Activated effector memory CD4-positive, alpha-beta T cell treated with anti-CD3 and anti-CD28 coated beads, Interleukin-2, amount 50 U/mL, for 16 hours (primary cell): ENCODE measurements around the gene PCDHB10.
"Not testable (repeated sequence)": the region's sequence is repeated elsewhere in the genome, so short reads cannot be mapped to it uniquely, and the experiment has no call there.

Source experiments
- DNase-seq: peaks from one replicate; pipeline ENCODE4 v3.0.0-alpha.2; 2020

Gene PCDHB10

DNA sequence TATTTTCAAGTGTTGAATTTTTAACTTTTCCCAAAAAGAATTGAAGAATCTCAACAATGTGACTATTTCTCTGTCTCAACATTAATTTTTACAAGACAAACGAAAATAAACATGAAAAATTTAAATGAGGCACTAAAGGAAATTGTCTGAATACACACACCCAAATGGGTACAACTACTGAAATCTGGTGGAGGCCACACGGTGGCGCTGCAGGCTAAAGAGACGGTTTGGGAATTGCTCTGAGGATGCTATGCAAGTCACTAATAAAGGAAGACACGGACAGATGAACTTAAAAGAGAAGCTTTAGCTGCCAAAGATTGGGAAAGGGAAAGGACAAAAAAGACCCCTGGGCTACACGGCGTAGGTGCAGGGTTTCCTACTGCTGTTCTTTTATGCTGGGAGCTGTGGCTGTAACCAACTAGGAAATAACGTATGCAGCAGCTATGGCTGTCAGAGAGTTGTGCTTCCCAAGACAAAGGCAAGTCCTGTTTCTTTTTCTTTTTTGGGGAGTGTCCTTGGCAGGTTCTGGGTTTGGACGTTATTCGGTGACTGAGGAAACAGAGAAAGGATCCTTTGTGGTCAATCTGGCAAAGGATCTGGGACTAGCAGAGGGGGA lies at the start of gene PCDHB10:
TSS of gene PCDHB10 (plus strand) at position 244 of the 616 bp plus-strand sequence. CDS start at position 444, 200 bp downstream.
- peak; percentile 72 for DNase-seq

DNA sequence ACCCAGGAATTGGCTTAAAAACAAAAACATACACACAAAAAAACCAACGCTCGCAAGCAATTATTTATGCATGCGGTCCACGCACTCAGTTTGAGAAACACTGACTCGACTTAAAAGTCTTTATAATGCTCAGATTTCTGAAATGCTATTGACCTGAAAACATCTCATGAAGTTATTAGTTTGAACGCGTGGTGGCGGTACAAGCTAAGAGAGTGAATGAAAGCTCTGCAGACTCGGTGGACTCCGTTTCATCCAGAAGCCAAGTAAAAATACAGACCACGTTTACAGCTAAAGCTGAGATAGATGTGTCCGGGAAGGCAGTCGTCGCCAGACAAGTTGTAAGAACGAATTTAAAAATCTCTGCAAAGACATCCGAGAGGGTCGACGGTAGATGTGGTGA lies 42.3 kb upstream of the PCDHB10 start, which contains the start of gene PCDHB6:
TSS of gene PCDHB6 (plus strand) at position 246 of the 400 bp plus-strand sequence. CDS start 201 bp downstream, outside the sequence.
- DNase-seq, result no peak

DNA sequence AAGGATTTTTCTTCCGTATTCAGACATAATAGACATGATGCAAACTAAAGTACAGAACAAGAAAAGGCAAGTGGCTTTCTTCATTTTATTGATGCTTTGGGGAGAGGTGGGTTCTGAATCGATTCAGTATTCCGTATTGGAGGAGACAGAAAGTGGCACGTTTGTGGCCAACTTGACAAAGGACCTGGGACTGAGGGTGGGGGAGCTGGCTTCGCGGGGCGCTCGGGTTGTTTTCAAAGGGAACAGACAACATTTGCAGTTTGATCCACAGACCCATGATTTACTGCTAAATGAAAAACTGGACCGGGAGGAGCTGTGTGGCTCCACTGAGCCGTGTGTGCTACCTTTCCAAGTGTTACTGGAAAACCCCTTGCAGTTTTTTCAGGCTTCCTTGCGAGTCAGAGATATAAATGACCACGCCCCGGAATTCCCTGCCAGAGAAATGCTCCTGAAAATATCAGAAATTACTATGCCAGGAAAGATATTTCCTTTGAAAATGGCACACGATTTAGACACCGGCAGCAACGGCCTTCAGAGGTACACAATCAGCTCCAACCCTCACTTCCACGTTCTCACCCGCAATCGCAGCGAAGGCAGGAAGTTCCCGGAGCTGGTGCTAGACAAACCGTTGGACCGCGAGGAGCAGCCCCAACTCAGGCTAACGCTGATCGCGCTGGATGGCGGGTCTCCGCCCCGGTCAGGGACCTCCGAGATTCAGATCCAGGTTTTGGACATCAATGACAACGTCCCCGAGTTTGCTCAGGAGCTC lies 41.7 kb upstream of the PCDHB10 start:
- no peak for DNase-seq

- DNase-seq, result no peak
Measured at GRCh38 chr5:141150993-141151325, 41.2 kb upstream of the PCDHB10 start.

- DNase-seq, result not testable (repeated sequence)
Measured at GRCh38 chr5:141151632-141152031, 40.5 kb upstream of the PCDHB10 start.

DNA sequence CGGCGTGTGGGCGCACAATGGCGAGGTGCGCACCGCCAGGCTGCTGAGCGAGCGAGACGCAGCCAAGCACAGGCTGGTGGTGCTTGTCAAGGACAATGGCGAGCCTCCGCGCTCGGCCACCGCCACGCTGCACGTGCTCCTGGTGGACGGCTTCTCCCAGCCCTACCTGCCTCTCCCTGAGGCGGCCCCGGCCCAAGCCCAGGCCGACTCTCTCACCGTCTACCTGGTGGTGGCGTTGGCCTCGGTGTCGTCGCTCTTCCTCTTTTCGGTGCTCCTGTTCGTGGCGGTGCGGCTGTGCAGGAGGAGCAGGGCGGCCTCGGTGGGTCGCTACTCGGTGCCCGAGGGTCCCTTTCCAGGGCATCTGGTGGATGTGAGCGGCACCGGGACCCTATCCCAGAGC lies 40.1 kb upstream of the PCDHB10 start:
- not testable (repeated sequence) for DNase-seq

DNA sequence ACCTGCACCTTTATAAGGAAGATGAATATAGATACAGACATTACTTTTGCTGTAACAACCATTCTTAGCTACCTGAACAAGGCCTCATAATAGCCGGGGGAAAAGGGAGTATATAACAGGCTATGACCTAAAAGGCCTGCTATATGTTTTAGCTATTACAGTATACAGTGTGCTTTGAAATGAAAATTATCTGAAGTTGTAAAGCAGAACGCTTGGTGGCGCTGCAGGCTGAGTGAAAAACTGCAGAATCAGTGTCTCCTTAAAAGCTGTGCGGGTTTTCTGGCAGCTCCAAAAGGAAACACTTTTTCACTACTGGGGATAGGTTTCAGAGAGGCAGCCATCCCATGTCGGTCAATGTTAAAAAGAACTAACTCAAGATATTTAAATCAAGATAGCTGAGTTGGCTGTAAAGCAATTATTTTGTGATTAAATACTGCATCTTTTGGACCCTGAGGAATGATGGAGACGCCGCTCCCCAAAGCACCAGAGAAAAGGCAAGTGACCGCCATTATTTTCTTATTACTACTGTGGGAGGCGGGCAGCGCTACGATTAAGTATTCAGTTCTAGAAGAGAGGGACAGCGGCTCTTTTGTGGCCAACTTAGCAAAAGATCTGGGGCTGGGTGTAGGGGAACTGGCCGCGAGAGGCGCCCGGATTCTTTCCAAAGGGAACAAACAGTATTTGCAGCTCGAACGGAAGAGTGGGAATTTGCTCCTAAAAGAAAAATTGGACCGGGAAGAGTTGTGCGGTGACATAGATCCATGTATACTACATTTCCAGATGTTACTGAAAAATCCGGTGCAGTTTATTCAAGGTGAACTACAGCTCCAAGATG lies 36.4 kb upstream of the PCDHB10 start:
- no peak for DNase-seq

DNA sequence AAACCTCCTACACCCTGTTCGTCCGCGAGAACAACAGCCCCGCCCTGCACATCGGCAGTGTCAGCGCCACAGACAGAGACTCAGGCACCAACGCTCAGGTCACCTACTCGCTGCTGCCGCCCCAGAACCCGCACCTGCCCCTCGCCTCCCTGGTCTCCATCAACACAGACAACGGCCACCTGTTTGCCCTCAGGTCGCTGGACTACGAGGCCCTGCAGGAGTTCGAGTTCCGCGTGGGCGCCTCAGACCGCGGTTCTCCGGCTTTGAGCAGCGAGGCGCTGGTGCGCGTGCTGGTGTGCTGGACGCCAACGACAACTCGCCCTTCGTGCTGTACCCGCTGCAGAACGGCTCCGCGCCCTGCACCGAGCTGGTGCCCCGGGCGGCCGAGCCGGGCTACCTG lies 34.8 kb upstream of the PCDHB10 start:
- not testable (repeated sequence) for DNase-seq

DNA sequence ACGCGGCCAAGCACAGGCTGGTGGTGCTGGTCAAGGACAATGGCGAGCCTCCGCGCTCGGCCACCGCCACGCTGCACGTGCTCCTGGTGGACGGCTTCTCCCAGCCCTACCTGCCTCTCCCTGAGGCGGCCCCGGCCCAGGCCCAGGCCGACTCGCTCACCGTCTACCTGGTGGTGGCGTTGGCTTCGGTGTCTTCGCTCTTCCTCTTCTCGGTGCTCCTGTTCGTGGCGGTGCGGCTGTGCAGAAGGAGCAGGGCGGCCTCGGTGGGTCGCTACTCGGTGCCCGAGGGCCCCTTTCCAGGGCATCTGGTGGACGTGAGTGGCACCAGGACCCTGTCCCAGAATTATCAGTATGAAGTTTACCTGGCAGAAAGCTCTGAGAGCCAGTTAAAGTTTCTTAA lies 34.3 kb upstream of the PCDHB10 start:
- DNase-seq, result not testable (repeated sequence)

GRCh38 chr5:141172381-141173204 lies 19.6 kb upstream of the PCDHB10 start, which contains the start of gene PCDHB7:
Gene PCDHB7, plus strand, starts transcription at chr5:141172644. Its CDS starts 192 bp downstream, at chr5:141172836.
- no peak for DNase-seq

DNA sequence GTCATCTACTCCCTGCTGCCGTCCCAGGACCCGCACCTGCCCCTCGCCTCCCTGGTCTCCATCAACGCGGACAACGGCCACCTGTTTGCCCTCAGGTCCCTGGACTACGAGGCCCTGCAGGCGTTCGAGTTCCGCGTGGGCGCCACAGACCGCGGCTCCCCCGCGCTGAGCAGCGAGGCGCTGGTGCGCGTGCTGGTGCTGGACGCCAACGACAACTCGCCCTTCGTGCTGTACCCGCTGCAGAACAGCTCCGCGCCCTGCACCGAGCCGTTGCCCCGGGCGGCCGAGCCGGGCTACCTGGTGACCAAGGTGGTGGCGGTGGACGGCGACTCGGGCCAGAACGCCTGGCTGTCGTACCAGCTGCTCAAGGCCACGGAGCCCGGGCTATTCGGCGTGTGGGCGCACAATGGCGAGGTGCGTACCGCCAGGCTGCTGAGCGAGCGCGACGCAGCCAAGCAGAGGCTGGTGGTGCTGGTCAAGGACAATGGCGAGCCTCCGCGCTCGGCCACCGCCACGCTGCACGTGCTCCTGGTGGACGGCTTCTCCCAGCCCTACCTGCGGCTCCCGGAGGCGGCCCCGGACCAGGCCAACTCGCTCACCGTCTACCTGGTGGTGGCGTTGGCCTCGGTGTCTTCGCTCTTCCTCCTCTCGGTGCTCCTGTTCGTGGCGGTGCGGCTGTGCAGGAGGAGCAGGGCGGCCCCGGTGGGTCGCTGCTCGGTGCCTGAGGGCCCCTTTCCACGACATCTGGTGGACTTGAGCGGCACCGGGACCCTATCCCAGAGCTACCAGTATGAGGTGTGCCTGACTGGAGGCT lies 17.7 kb upstream of the PCDHB10 start:
- DNase-seq, result not testable (repeated sequence)

- no peak for DNase-seq
Measured at GRCh38 chr5:141175933-141176332, 16.2 kb upstream of the PCDHB10 start.

- not testable (repeated sequence) for DNase-seq
Measured at GRCh38 chr5:141177577-141178191, 14.5 kb upstream of the PCDHB10 start, which contains the start of gene PCDHB8. Gene PCDHB8, plus strand, starts transcription at chr5:141177790. Its CDS starts 245 bp downstream, at chr5:141178035.

GRCh38 chr5:141179371-141179770 lies 12.8 kb upstream of the PCDHB10 start:
- DNase-seq, result not testable (repeated sequence)

DNA sequence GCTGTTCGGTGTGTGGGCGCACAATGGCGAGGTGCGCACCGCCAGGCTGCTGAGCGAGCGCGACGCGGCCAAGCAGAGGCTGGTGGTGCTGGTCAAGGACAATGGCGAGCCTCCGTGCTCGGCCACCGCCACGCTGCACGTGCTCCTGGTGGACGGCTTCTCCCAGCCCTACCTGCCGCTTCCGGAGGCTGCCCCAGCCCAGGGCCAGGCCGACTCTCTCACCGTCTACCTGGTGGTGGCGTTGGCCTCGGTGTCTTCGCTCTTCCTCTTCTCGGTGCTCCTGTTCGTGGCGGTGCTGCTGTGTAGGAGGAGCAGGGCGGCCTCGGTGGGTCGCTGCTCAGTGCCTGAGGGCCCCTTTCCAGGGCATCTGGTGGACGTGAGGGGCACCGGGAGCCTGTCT lies 12.3 kb upstream of the PCDHB10 start:
- not testable (repeated sequence) for DNase-seq

DNA sequence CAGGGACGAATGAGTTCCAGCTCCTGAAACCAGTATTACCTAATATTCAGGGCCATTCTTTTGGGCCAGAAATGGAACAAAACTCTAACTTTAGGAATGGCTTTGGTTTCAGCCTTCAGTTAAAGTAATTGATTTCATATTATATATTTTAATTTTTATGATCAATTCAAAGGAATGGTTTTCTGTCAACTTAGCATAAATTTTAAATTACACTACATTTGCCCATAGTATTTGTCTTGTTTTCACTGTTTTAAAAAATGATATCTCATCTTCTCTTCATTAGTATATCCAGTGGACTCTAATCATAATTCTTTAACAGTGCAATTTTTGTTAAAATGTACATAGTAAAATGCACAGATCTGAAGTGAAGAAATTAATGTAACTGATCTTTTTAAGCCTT lies 11.8 kb upstream of the PCDHB10 start:
- no peak for DNase-seq

DNA sequence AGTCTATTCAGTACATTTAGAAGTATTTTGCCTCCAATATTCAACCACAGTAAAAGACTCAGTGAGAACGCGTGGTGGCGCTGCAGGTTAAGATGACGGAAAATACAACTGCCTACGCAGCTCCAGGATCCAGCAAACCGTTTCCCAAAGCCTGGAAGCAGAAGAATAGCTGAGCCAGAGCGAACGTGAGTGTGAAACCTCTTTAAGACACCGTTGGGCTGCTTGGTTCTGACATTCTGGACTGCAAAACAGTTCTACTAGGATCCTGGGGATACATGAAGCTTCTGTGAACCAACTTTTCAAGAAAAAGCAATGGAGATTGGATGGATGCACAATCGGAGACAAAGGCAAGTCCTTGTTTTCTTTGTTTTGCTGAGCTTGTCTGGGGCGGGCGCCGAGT lies 9.9 kb upstream of the PCDHB10 start, which contains the start of gene PCDHB16:
TSS of gene PCDHB16 (plus strand) at position 140 of the 400 bp plus-strand sequence. CDS start at position 313, 173 bp downstream.
- DNase-seq, result no peak

GRCh38 chr5:141184117-141184855 lies 7.9 kb upstream of the PCDHB10 start:
- DNase-seq, result not testable (repeated sequence)

DNA sequence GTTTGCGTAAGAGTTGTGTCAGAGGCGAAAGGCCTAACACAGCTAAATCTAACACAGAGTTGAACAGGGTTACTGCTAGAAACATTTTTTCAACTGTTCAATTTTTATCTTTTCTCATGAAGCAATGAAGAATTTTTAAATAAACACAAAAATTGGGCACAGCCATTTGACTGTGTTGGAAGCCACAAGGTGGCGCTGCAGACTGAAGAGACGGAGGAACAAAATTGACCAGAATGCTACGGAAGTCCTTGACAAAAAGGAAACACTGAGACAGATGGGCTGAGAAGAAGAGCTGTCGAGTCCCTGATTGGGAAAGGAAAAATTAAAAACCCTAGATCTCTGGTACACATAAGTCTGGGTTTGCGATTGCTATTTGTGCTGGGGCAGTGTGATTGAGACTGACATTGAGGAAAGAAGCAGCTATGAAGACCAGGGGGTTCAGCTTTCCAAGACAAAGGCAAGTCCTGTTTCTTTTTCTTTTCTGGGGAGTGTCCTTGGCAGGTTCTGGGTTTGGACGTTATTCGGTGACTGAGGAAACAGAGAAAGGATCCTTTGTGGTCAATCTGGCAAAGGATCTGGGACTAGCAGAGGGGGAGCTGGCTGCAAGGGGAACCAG lies 5.1 kb upstream of the PCDHB10 start, which contains the start of gene PCDHB9:
TSS of gene PCDHB9 (plus strand) at position 265 of the 616 bp plus-strand sequence. CDS start at position 423, 158 bp downstream.
- peak; percentile 77 for DNase-seq
